ENCODE results near the gene ITGB1BP1. TPM values are rescaled to one million over a fixed set of nuclear protein-coding genes. Genes with fewer than 3 reads are reported as not detected.

The ITGB1BP1 gene
- total and polyA plus RNA-seq, 10 of the 15 experiments (the other 5 are each of a cell fraction or from before 2014, with no cell fraction given): 50.2 to 273 (median 97.2) TPM

DNA sequence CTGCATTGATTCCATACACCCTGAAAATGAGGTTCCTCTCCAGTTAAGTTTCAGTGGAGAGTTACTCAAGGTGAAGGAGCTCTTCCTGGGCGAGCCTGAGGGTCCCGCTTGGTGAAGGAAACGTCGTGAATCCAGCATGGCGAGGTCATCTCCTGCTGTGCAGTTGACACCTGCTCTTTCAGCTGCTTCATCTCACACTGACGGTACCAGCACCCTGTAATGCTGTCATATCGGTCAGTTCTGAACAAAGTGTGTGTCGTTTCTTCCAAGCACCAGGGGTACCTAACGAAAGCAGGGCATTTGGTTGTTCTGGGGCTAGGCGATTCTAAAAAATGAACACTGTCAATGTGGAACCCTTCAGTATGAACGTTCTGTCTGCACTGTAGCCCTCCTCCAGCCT lies 52.6 kb downstream of the ITGB1BP1 start:
- RAD21 ChIA-PET (ENCODE audit: unreplicated experiment): interaction anchor here (0.7 to 2.1 kb wide), 3 partner anchors 204 to 229 kb away, joined by 3 to 15 read pairs (median 4); no protein-coding TSS in a partner anchor
- DNase-seq (ENCODE audit: low read depth, low spot score): no peak
- no peaks in the 10 kb centered on the region for H4K20me1 ChIP-seq (ENCODE audit: control insufficient read depth, insufficient read depth)
- H3K4me3 ChIP-seq: no peak overlapping the region
- no peak overlapping the region for H3K4me2 ChIP-seq (ENCODE audit: control insufficient read depth, insufficient read depth)
- no peaks in the 10 kb centered on the region for H3K9me3 ChIP-seq (replicated peaks; ENCODE audit: control insufficient read depth, insufficient read depth, low read length)
- H3K27ac ChIP-seq (ENCODE audit: control insufficient read depth, insufficient read depth): no peak overlapping the region
- H2AFZ ChIP-seq (ENCODE audit: control insufficient read depth, low read depth, low read length): no peak overlapping the region
- no peaks in the 10 kb centered on the region for H3K79me2 ChIP-seq (ENCODE audit: control insufficient read depth, insufficient read depth, low read length)
- peaks cover 0 to 2% of the 10 kb centered on the region in 2 experiments; a peak in 2 of 4 replicates for H3K27me3 ChIP-seq (replicated peaks in 1 of 2; ENCODE audit: control insufficient read depth in 2 of 2, insufficient read depth in 2 of 2, low read length in 1 of 2)
- no peak for FAIRE-seq
- SMC1A ChIA-PET (ENCODE audit: uncharacterized antibody, unreplicated experiment): interaction anchor here (0.7 to 1.4 kb wide), 4 partner anchors 14 to 229 kb away, joined by 3 to 5 read pairs (median 4); no protein-coding TSS in a partner anchor
- in situ Hi-C loops (cut with MboI) (loop anchor here (5.0 kb wide), 1 partner anchor 228 kb away; no protein-coding TSS in a partner anchor), intact Hi-C loops (cut with micrococcal nuclease; ENCODE audit: unreplicated experiment) (loop anchor here (1.0 kb wide), 1 partner anchor 228 kb away; no protein-coding TSS in a partner anchor)
- CTCF ChIA-PET: interaction anchor here (0.6 to 2.5 kb wide), 7 partner anchors 16 to 497 kb away, joined by 3 to 30 read pairs (median 4); no protein-coding TSS in a partner anchor
- 1% methylated on average over 11 of the region's 11 CpGs for WGBS (ENCODE audit: insufficient coverage, insufficient replicate concordance, low lambda C conversion rate, missing lambda C conversion rate)
- TF ChIP-seq CHD2 (IDR thresholded peaks at IDR 0.05; ENCODE audit: borderline replicate concordance, low read depth, low read length) (no peak), RFX5 (IDR thresholded peaks at IDR 0.05; ENCODE audit: low read depth, low read length) (no peak), NBN (IDR thresholded peaks at IDR 0.05) (no peak)
- TF ChIP-seq, protein P1, sequence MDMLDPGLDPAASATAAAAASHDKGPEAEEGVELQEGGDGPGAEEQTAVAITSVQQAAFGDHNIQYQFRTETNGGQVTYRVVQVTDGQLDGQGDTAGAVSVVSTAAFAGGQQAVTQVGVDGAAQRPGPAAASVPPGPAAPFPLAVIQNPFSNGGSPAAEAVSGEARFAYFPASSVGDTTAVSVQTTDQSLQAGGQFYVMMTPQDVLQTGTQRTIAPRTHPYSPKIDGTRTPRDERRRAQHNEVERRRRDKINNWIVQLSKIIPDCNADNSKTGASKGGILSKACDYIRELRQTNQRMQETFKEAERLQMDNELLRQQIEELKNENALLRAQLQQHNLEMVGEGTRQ (IDR thresholded peaks at IDR 0.05; ENCODE audit: borderline replicate concordance, low read depth, low read length): no peak
- TF ChIP-seq, protein P2, sequence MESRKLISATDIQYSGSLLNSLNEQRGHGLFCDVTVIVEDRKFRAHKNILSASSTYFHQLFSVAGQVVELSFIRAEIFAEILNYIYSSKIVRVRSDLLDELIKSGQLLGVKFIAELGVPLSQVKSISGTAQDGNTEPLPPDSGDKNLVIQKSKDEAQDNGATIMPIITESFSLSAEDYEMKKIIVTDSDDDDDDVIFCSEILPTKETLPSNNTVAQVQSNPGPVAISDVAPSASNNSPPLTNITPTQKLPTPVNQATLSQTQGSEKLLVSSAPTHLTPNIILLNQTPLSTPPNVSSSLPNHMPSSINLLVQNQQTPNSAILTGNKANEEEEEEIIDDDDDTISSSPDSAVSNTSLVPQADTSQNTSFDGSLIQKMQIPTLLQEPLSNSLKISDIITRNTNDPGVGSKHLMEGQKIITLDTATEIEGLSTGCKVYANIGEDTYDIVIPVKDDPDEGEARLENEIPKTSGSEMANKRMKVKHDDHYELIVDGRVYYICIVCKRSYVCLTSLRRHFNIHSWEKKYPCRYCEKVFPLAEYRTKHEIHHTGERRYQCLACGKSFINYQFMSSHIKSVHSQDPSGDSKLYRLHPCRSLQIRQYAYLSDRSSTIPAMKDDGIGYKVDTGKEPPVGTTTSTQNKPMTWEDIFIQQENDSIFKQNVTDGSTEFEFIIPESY (IDR thresholded peaks at IDR 0.05): no peak
- no peak overlapping the region for H3K9ac ChIP-seq (ENCODE audit: control insufficient read depth, insufficient read depth, low read length)
- H3K4me1 ChIP-seq (ENCODE audit: control insufficient read depth, insufficient read depth, low read length): no peaks in the 10 kb centered on the region
- no TSS peak for BruUV-seq (replicated peaks)
- POLR2A ChIA-PET: no interaction called here
- no peak for ATAC-seq
- H3K36me3 ChIP-seq (ENCODE audit: control insufficient read depth in 2 of 2, insufficient read depth in 2 of 2, low read length in 1 of 2): no peaks in the 10 kb centered on the region

Measured in GM12878 (cell line).